ENCODE measurements around the gene EFNA5. TPM values are rescaled to one million over a fixed set of nuclear protein-coding genes. Genes with fewer than 3 reads are reported as not detected.

Gene EFNA5
- total and polyA plus RNA-seq, 2 of the 8 experiments (the other 6 are each of a cell fraction or from before 2014, with no cell fraction given): 9.6 to 21.8 TPM

DNA sequence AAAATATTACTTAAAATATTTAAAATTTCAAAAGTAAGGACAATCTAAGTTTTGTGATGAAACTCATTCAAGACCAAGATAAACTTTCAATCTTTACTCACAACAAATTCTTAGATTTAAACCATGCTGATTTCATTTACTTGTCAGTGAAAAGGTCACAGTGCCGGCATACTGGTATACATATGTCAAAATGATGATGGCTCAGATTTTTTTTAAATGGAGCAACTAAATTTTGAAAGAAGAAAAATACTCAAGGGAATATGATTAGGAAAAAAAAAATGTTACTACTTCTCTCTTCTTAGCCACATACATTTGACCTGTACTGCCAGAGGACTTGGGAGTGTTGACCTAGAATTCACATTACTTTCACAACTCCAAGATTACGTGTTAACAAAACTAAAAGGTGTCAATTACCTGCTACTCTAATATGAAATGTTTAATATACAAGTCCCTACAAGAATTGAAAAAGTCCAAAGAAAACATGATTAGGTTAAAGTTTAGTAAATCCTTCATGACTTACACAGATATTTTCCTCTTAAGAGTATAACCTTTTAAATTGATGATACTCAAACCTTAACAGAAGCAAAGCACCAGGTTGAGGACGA lies 4.6 kb downstream of the EFNA5 start:
- Histone ChIP-seq H3K27me3 (replicated peaks in 1 of 4; ENCODE audit: control insufficient read depth in 3 of 4, extremely low read depth in 1 of 4, insufficient read depth in 3 of 4, low read length in 3 of 4) (peaks cover 0 to 14% (median 5%) of the 10 kb centered on the region in 4 experiments; a peak in 4 of 7 replicates), H3K4me1 (replicated peaks in 1 of 4; ENCODE audit: control insufficient read depth in 3 of 4, insufficient read depth in 4 of 4, low read length in 3 of 4) (peaks cover 0 to 2% (median 1%) of the 10 kb centered on the region in 4 experiments; a peak in 4 of 7 replicates)

More for the DNA sequence above, 4.6 kb downstream of the EFNA5 start:
- Histone ChIP-seq H3K9ac (replicated peaks in 1 of 4; ENCODE audit: extremely low read depth in 1 of 4, low read depth in 3 of 4, low read length in 3 of 4) (no peak overlapping the region), H3K9me3 (ENCODE audit: insufficient read depth in 2 of 2, low read depth in 1 of 2, low read length in 1 of 2) (no peaks in the 10 kb centered on the region), H3K79me2 (ENCODE audit: control insufficient read depth in 1 of 2, insufficient read depth in 2 of 2, low read length in 2 of 2) (peaks cover 0 to 57% of the 10 kb centered on the region in 2 experiments; a peak in 3 of 4 replicates), H3K23ac (ENCODE audit: insufficient read length) (no peak overlapping the region), H2BK15ac (ENCODE audit: low read length) (no peak overlapping the region), H3K4ac (replicated peaks; ENCODE audit: insufficient read length, low read depth, low read length) (no peak overlapping the region), H2AFZ (ENCODE audit: low read length) (no peak overlapping the region), H2AK5ac (ENCODE audit: low read depth, low read length) (no peak overlapping the region), H2BK5ac (ENCODE audit: low read depth, low read length) (no peak overlapping the region), H3K56ac (replicated peaks; ENCODE audit: insufficient read length, low read depth, low read length) (no peak overlapping the region), H3K36me3 (ENCODE audit: control insufficient read depth in 2 of 4, insufficient read depth in 4 of 4, low read length in 3 of 4) (peaks cover 0 to 2% (median 0%) of the 10 kb centered on the region in 4 experiments; a peak in 1 of 8 replicates), H3K23me2 (ENCODE audit: low read depth, low read length) (peaks cover 16% of the 10 kb centered on the region; the same call in 1 of the 2 replicates), H3K18ac (ENCODE audit: extremely low read depth, low read length) (no peak overlapping the region), H3K4me3 (ENCODE audit: extremely low read depth in 1 of 4, insufficient read depth in 2 of 4, low read depth in 3 of 4, low read length in 4 of 4) (no peak overlapping the region), H2BK120ac (replicated peaks; ENCODE audit: low read depth, low read length) (no peak overlapping the region), H3K79me1 (ENCODE audit: low read depth, low read length) (no peaks in the 10 kb centered on the region; the same call in 1 of the 2 replicates), H3K14ac (ENCODE audit: insufficient read length) (no peak overlapping the region), H4K8ac (ENCODE audit: extremely low read depth, insufficient read depth, low read length) (no peak overlapping the region), H2BK20ac (ENCODE audit: low read length) (no peak overlapping the region), H4K91ac (replicated peaks; ENCODE audit: insufficient read length, low read length) (no peak overlapping the region), H4K20me1 (replicated peaks in 1 of 2; ENCODE audit: control insufficient read depth in 1 of 2, insufficient read depth in 2 of 2, low read length in 2 of 2) (no peaks in the 10 kb centered on the region), H3K4me2 (ENCODE audit: insufficient read depth in 1 of 2, low read depth in 2 of 2, low read length in 2 of 2) (no peak overlapping the region), H3K27ac (ENCODE audit: low read depth, low read length) (no peak overlapping the region), H2BK12ac (ENCODE audit: low read depth, low read length) (no peak overlapping the region), H4K5ac (ENCODE audit: insufficient read length, low read depth, low read length) (no peak overlapping the region)
- ChIA-PET POLR2A (ENCODE audit: partially characterized antibody) (no interaction called here), CTCF (ENCODE audit: partially characterized antibody) (no interaction called here)
- WGBS, 2 experiments (ENCODE audit: extremely low coverage in 1 of 2, insufficient coverage in 1 of 2, insufficient read length in 1 of 2, insufficient replicate concordance in 2 of 2, low coverage in 1 of 2, low lambda C conversion rate in 2 of 2, missing lambda C conversion rate in 1 of 2): 89% methylated on average over 3 of the region's 3 CpGs; no CpG with 5 or more reads in 1 of the 2 experiments
- TF ChIP-seq, protein P1, sequence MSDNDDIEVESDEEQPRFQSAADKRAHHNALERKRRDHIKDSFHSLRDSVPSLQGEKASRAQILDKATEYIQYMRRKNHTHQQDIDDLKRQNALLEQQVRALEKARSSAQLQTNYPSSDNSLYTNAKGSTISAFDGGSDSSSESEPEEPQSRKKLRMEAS (IDR thresholded peaks at IDR 0.05): no peak
- TF ChIP-seq JUN (IDR thresholded peaks at IDR 0.05; ENCODE audit: low read depth, low read length): no peak
- TF ChIP-seq, protein P2, sequence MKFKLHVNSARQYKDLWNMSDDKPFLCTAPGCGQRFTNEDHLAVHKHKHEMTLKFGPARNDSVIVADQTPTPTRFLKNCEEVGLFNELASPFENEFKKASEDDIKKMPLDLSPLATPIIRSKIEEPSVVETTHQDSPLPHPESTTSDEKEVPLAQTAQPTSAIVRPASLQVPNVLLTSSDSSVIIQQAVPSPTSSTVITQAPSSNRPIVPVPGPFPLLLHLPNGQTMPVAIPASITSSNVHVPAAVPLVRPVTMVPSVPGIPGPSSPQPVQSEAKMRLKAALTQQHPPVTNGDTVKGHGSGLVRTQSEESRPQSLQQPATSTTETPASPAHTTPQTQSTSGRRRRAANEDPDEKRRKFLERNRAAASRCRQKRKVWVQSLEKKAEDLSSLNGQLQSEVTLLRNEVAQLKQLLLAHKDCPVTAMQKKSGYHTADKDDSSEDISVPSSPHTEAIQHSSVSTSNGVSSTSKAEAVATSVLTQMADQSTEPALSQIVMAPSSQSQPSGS (IDR thresholded peaks at IDR 0.05; ENCODE audit: low read length): no peak
- DNase-seq (ENCODE audit: low read depth in 1 of 2, low spot score in 2 of 2): no peak
- no peak for FAIRE-seq

All from H1 (cell line).